ENCODE measurements around the gene GGCT.

The GGCT gene

GRCh38 chr7:30459591-30460245, 44.9 kb downstream of the GGCT start:
- no peak for DNase-seq

GRCh38 chr7:30458311-30458710, 46.3 kb downstream of the GGCT start:
- no peak for DNase-seq

- DNase-seq, result no peak
Observed at GRCh38 chr7:30453921-30454320, 50.7 kb downstream of the GGCT start.

DNA sequence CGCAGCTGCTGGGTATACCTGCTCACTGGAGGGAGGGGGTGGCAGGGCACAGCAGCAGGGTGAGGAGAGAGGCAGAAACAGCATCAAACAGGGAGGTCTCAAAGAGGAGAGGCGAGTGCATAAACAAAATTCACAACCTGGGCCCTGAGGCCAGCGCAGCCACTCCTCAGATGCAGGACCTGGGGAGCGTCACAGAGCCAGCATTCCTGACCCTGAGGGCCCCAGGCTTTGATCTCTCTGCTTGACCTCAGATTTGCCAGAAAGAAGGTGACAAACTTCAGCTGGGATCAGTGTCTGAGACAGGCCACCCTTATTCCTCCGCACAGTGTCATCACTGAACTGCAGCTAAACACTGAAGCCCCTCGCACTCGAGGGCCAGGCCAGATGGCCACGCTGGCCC, 51.6 kb downstream of the GGCT start:
- DNase-seq, result no peak

GRCh38 chr7:30452280-30452930, 52.2 kb downstream of the GGCT start:
- DNase-seq, result no peak

GRCh38 chr7:30451539-30452279, 52.9 kb downstream of the GGCT start:
- no peak for DNase-seq

DNA sequence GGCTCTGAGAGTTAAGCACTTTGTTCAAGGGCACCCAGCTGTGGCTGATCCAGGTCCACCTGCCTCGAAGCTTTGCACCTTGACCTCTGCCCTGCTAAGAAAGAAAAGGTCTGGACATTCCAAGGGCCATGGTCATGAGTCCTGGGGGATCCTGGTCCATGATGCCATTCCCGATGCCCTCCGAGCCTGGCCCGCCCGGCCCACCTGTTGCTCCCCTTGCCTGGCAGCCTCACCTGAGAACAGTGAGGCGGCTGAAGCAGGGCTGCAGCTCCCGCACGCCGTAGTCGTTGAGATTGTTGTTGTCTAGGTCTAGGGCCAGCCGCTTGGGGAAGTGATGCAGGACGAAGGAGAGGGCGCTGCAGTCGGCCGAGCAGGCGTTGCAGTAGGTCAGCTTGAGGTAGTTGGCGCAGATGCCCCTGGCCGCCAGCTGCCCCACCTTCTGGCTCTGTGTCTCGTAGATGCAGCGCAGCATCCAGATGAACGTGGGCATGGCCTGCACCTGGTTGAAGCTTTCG, 53.6 kb downstream of the GGCT start:
- no peak for DNase-seq

DNA sequence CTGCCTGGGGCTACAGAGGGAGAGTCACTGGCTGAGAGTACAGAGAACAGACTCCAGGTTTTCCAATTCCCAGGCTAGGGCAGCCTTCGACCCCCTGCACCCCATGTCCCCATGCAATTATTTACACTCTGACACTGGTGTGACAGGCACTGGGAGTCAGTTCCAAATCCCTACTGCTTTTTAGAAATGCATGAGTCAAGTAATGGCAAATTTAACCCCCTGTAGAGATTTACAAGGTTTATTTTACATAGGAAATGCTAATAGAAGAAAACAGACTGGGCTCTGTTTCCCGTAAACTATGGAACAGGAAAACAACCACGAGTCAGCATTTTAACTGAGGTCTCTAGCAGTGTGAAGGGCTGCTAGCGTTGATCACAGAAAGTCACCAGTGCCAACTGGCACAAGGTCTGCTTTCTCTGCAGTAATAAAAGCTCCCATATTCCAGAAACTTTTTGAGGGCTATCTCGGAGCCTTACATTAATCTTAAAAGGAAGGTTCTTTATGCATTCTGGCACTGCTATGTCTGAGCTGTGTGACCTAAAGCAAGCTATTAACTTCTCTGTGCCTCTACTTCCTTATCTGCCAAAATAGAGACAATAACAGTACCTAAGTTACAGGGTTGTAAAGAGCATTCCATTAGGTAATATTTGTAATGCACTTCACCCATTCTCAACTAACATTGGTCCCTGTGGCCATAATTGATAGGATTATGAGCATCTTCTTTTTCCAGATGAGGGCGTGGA, 54.2 kb downstream of the GGCT start:
- no peak for DNase-seq

DNA sequence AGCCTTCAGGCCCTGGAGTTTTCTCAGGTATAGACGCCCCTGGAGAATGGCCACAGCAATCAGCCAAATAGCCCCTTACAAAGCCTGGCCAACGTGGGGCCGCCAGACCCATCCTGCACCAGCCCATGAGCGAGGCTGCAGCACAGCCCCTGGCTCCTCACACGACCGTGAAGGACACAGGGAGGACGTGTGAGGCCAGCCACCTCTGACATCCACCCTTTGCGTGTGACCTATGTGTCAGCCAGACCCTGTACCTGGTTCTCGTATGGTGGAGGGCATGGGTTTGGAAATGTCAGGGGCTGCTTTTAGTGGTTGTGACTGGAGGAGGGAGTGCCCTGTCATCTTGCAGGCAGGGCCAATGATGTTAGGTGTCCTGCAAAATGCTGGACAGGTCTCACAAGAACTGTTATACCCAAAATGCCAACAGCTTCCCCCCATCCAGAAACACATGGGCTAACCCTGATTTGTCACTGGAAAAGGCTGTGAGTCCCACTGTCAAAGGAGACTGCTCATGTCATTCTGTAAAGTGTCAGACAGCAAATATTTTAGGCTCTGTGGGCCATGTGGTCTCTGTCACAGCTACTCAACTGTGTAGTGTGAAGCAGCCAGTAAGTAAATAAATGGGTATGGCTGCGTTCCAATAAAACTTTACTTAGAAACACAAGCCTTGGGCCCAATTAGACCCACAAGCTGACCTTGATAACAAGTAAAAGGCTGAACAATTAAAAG, 56.0 kb downstream of the GGCT start:
- DNase-seq, result no peak

DNA sequence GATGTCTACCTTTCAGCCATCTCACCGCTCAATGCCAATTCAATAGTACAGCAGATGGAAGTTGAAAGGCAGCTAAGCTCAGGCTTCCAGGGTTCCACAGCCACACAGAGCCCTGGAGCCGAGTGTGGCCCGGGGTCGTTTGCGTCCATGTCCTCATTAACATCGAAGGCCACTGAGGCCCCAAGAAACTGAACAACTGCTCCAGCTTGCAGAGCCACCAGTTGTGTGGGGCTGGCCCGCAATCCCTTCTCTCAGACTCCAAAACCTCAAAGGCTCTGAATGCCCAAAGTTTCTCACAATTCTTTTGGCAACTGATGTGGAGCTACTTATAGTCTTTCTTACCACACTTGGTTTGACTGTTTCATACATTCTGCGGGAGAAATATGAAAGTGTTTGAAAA, 57.2 kb downstream of the GGCT start:
- DNase-seq, result no peak
